Measurements from ENCODE around the gene EDIL3. TPM values are rescaled to one million over a fixed set of nuclear protein-coding genes. Genes with fewer than 3 reads are reported as not detected.

The EDIL3 gene
- total RNA-seq, 1 donor from 2014 or later: 45.9 TPM

DNA sequence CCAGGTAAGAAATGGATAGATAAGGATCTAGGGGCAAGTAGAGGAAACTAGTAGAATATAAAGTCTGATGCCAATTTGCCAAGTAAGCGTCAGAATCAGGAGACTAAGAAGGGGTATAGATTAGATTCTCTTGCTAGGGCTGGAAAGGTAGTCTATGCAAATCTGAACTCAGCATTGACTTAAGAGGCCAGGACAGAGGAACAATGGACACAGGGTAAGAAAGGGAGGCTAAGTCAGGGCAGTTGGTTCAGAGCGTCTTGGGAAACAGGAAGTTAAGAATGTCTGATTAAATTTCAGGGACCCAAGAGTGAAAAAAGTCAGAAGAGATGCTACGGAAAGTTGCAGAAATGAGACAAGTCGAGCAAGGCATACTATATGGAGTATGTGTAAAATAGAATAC is 400.8 kb downstream of the EDIL3 start:
- DNase-seq (ENCODE audit: extremely low read depth, low read depth, low spot score): no peak

DNA sequence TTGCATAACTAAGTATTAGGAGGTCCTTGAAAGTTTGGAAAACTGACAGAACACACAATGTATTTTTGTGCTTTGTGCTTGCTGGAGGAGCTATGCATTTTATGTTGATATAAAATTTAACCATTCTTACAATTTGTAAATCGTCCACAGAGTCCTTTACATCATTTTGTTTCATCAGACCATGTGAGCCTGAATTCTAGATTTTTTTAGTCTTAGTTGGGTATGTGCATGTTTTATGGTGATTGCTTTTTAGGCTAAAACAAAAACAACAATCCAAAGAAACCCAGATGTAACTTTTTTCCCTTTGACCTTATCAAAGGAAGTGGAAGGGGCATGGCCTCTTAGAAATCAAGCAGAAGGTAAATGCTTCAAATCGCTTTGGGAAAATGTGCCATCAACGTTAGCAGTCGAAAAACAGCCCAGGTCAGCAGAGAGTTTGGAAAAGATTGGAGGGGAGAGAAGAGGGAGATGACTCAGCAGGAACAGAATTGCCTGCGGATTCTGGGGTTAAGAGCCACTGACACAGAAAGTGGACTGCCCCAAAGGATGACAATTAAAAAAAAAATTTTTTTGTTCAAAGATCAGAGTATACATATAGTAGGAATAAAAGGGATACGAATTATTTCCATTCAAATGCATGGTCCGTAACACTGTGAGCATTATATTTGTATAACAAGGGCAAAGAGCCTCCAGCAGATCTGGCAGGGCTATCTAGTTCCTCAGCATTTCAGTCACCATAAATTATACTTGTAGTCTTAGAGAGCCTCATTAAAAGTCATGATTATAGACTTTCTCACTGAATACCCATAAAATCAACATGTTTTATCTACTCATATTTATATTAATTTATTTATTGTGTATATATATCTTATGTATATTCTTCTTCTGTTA is 410.5 kb downstream of the EDIL3 start:
- no peak for DNase-seq (ENCODE audit: extremely low read depth, low read depth, low spot score)

DNA sequence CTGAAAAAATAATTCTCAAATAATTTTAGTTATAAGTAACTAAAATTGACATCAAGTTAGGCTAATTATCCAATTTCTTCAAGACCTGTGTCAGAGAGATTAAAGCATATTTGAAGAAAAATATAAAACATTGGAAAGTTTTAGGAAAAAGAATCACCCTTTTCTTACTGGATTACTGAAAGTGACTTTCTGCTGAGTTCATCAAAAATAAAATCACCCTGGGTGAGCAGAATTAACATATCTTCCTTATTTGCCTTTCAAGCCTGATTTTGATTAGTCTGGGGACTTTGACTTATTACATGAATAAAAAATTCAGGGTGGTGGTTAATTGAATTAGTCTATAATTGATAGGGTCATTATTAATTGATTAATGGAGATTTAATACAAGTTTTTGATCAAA is 411.8 kb downstream of the EDIL3 start:
- DNase-seq (ENCODE audit: extremely low read depth, low read depth, low spot score): no peak

DNA sequence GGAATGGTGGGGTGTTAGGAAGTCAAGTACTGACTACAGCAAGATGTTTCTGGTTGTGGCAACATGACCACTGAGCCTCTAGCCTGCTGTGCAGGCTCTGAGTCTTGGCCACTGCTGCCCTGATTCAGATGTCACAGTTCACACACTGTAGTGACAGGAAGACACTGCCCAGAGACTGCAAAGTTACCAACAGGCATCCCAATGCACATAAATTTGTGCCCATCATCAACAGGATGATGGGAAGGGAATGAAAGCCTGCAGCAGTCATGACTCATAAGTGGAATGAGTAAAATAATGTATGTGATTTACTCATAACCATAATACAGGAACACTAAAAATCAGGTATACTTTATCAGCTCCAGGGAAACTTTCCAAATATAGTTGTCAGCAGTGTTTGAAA is 412.4 kb downstream of the EDIL3 start:
- no peak for DNase-seq (ENCODE audit: extremely low read depth, low read depth, low spot score)

DNA sequence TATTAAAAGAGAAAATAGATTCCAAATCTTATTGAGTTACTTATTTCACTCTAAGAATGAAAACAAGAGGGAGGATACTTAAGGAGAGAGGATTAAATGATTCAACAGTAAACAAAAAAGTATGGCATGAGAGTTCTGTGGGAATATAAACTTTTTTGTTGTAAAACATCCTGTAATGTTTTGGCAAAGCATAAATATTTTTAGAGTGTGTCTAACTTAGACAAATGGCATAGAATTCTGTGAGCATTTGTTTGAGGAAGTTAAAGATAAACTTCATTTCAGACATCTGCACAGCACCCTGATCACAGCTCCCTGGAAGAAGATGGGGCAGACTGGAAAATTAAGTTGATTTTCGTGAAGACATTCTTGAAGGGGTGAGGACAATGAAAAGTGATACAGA is 417.3 kb downstream of the EDIL3 start:
- no peak for DNase-seq (ENCODE audit: extremely low read depth, low read depth, low spot score)

DNA sequence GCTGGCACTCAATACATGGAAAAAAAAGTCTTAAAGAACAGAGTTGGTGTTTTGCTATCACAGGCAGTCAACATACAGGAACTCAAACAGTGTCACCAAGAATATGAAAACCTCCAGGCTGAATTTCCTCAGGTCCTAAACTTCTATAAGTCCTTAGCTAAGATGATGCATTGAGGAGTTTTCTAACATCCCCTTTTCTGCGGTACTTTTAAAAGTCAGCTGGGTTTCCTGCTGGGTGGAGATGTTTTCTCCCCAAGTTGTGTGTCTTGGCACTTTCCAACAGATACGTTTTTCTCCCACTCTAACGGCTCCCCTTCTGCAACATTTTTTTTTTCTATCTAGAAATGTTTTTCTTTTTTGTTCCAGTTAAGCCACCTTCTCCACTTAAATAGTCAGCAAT is 419.2 kb downstream of the EDIL3 start:
- DNase-seq (ENCODE audit: extremely low read depth, low read depth, low spot score): no peak

DNA sequence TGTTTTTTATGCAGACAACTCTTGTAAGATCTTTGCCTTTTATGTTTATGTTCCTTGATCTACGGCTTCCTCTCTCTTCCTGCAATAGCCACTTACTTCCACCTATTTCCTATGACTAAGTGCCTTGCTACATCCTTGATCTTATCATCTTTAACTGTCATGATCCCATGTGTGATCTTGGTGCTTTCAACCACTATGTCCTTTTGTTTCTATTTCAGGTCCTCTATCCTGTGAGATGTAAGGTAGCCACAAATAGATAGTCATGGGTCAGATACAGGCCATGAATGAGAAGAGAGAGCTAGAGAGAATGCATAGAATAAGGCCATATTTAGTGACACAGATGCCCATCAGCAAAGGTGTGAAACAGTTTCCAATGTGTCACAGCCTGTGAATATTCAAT is 420.4 kb downstream of the EDIL3 start:
- DNase-seq (ENCODE audit: extremely low read depth, low read depth, low spot score): no peak

DNA sequence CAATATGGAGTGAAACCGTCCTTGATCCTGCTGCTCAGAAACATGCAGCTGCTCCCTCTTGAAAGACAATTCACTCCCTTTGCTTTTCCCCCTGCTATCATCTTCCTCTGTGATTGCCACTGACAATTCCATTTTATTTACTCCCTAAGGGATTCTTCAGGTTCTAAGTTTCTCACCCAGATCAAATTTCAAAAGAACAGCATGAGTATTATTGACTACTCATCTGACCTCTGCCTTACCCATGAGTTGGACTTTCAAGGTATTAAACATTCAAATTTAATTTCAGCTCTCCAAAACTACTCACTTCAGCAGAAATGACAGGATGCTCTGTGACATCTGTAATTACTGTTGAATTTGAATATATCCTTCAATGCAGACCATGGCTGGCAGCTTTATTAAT is 427.5 kb downstream of the EDIL3 start:
- DNase-seq (ENCODE audit: extremely low read depth, low read depth, low spot score): no peak

DNA sequence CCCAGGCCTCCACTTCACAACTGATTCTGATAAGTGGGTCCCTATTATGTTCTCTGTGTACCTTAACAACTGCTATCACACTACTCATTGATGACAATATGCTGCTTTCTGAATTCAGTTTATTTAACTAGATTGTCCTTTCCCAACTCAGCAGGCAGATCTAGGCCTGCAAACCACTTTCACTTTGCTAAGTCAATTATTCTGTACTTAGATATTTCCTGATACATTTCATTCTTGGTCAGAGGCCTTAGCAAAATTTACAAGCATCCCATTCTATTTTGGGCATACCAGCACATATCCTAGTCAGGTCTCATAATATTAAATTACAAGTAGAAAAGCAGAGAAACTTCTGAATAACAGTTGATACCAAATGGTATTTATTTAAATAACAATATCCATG is 428.3 kb downstream of the EDIL3 start:
- DNase-seq (ENCODE audit: extremely low read depth, low read depth, low spot score): no peak

DNA sequence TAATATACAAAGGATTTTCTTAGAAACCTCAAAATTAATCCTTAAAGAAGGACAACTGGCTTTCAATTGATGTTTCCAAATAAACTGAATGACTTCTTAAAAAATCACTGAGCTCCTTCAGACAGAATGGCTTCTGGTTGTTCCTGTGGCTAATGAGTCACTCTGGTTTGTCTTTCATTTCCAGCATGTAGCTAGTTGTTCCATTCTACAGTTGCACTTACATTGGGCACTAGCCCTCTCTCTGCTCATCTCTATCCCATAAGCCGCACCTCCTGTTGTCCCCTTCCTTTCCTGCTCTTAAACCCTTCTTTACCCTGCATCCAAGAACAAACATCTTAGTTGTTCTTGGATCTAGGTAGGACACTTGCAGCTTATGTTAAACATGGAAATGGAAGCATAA is 428.8 kb downstream of the EDIL3 start:
- no peak for DNase-seq (ENCODE audit: extremely low read depth, low read depth, low spot score)

DNA sequence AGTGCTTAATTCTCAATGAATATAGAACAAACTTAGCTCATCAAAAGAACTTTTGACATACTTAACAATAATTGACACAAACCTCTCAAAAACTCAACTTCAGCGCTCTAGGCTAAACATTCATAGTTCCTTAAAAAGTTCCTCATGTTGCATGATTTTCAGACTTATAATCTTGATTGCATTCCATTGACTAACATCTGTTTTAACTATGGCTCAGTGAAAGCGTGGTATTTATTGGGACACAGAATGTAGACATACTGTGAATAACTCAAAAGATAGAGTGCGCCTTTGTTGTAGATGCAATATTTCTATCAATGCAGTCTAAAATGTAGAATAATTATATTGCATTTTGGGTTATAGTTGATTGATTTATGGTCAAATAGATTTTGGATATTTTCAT is 436.9 kb downstream of the EDIL3 start:
- DNase-seq (ENCODE audit: extremely low read depth, low read depth, low spot score): no peak

DNA sequence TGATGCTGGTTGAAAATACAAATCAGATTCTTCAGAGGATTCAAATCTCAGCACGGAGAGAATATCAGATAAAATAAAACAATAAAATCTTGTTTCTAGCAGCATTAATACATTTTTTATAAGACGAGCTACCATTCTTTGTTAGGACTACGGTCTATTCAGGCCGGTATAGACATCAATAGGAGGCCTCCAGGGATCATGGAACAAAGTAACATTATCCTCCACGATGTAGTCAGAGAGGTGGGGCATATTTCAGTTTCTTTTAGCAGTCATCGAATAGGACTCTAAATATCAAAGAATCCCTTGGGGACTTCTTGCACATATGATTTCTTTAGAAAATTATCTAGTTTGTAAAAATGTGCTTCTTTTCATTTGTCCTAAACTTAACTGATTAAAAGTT is 438.2 kb downstream of the EDIL3 start:
- DNase-seq (ENCODE audit: extremely low read depth, low read depth, low spot score): no peak

DNA sequence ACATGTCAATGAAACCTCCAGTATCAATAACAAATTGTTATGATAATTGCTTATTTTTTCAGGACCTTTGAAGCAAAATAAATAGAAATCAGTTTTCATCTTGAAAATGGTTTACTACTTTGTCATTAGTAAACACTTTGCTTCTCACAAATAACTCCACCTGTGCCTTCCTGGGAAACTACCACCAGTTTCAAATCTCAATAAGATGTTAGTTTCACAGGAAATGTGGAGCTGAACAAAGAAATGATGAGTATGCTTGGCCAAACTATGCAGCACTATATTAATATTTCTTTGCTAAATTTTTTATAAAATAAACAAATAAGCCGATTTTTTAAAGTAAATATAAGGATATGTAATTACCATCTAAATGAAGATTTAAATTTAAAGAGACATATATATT is 442.5 kb downstream of the EDIL3 start:
- DNase-seq (ENCODE audit: extremely low read depth, low read depth, low spot score): no peak

DNA sequence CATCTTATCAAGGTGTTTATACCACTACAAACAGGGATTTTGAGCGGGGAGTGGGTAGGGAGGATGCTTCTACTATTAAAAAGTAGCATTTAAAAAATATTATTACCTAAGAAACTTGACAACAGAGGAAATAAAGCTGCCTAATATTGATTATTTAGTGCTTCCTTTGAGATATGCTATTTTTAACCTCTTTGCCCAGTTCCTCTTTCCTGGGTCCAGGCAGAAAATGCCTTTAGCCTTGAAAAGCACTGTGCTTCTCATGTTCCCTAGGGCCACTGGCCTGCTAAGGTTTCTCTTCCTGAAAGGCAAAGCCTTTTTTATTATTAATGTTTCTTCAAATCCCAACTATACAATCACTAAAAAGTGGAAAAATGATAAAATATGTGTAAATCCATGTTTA is 446.8 kb downstream of the EDIL3 start:
- DNase-seq (ENCODE audit: extremely low read depth, low read depth, low spot score): no peak

DNA sequence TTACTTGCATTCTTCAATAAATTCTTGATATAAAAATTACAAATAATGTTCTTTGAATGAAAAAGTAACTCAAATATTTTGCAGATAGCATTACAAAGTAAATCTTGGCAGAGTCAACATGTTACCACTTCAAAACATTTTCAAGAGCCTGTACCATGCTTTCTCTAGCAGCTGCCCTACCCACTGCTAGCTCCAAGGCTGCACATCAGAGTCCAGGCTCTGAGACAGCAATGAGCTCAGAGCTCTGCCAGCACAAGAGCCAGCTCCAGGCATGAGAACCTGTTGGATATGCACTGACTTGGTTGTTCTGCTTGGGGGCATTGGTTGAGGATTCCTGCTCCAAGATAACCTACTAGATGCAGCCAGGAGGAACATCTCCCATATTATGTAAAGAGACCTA is 452.7 kb downstream of the EDIL3 start:
- DNase-seq (ENCODE audit: extremely low read depth, low read depth, low spot score): no peak

DNA sequence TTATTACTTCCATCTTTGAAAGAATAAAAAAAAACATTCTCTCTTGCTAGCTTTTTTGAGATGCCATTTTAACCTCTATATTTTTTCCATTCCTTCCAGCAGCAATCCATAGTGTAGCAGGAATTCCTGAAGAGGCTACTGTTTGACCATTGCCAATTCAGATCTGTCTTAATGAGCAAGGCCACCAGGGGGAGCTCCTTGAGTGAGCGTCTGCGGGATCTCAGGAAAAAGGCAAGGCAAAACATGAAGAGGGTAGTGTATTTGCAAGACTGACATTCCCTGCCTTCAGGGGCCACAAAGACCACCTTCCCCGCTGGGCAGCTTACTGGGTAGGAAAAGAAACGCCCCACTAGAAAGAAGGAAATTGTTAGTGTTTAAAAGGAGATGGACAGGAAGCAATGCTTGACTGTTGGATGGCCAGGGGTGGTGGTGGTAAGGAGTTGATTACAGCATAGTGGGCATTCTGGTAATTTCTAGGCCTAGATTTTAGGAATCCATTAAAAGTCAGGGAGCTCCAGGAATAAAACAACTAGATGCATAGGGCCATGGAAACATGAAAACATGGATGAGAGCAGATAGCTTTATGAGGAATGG is 457.4 kb downstream of the EDIL3 start:
- peak; percentile 66 for DNase-seq (ENCODE audit: extremely low read depth, low read depth, low spot score)

DNA sequence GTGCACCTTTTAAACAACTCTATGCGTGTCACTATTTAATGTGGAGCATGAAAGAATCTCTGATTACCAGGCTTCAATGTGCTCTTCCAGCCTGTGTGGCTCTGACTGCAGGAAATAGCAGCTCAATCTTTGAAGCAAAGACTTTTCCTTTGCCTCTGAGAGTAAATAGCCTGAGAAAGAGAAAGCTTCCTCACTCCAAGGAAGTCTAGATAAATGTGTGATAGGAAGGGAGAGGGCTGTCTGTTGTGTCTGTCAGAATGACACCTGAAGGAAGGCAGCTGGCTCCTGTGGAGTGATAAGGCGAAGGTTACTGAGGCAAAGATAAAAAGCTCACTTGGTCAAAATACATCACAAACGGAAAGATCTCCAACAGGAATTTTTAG is 458.7 kb downstream of the EDIL3 start:
- DNase-seq (ENCODE audit: extremely low read depth, low read depth, low spot score): no peak

DNA sequence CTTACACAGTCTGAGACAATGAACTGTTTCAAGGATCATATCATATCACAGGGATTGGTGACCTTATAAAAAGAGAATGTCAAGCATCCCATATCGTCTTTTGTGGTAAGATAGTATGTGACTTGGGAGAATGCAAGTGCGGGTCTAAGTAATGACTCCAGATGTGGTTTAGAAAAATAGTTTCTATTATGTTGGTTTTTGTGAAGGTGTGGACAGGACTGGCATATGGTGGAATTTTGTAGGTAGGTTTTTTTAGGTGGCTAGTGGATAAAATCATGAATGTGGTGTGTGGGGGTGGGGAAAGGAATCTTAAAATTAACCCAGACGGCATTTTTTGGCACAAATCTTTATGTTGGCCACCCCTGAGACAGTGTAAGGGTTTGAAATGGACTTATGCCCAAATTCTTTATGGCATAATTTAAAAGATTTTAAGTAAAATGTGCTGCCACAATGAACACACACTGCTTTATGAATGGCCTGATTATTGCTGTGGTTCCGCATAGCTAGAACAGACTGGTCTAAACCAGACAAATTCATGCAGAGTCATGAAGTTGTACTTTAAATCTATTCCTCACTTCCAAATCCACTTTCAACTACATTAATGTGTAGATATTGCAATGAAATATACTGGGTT is 459.2 kb downstream of the EDIL3 start:
- DNase-seq (ENCODE audit: extremely low read depth, low read depth, low spot score): no peak

DNA sequence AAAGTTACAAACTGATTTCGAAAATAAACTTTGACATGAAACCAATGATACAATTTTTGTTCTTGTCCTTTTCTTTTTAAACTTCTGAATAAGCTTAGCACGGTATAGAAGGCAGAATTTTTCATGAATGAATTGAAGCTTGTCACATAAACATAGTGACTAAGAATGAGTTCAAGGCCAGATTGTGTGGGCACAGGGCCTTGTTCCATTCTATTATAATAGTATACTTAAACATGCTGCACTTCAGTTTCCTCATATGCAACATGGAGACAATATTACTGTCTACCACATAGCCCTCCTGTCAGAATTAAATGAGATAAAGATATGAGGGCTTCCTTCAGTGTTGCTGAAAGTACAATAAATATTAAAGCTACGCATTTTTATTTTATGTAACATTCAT is 459.8 kb downstream of the EDIL3 start:
- DNase-seq (ENCODE audit: extremely low read depth, low read depth, low spot score): no peak

DNA sequence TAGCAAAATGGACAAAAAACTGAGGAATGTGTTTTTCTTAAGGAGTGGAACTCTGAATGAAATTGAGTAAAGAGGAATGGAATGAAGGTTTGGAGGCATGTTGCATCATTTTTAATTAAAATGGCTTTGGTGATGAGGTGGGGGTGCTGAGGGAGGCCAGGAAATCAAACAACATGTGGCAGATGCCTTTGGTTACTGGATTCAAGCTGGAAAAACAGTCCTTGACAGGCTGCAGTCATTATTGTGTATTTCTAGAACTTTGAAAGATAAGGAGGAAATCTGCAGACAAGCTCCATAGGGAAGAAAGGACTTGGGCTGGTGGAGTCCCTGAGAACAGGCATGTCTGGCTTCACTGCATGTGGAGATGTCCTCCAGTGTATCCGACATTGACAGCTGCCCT is 460.5 kb downstream of the EDIL3 start:
- DNase-seq (ENCODE audit: extremely low read depth, low read depth, low spot score): no peak

DNA sequence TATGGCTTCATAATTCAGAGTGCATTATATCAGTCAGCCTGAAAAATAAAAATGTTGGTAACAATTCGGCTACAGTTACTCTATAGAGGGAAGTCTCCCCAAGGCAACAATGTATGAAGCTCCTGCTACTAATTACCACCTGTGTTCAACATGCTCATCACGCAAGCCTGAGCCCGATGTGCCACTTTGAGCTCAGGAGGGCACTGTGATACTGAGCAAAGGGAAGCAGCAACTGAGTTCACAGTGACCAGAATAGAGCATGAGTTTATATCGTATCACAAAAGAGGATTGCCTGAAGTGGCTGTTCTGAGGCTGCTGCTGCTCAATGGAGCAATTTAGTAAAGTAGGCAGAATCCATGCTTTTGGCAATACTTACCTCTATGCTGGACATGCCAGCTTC is 462.0 kb downstream of the EDIL3 start:
- DNase-seq (ENCODE audit: extremely low read depth, low read depth, low spot score): no peak

DNA sequence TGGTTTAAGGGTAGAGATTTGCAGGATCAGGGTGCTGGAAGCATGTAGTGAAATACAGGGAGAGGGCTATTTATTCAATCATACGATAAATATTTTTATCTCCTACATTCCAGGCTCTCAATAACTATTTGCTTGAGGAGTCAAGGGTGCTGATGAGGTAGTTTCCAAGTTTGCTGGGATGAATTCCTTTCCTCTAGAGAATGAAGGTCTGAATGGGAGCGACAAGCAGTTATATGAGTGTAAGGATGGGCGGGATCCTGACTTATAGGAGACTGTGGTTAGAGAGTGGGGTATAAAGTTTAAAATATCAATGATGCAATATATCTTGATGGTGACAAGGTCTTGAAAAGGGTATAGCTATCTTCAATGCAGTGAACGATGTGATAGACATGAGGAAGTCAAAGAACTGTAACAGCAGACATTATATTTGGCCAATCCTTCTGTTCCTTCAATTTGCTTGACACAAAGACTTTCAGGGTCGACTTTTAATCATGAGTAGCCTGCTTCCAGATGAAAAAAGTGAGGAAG is 462.9 kb downstream of the EDIL3 start:
- DNase-seq (ENCODE audit: extremely low read depth, low read depth, low spot score): no peak

Data from glomerular endothelial cell (primary cell).